ENCODE data around the gene SPRYD4.

The SPRYD4 gene

DNA sequence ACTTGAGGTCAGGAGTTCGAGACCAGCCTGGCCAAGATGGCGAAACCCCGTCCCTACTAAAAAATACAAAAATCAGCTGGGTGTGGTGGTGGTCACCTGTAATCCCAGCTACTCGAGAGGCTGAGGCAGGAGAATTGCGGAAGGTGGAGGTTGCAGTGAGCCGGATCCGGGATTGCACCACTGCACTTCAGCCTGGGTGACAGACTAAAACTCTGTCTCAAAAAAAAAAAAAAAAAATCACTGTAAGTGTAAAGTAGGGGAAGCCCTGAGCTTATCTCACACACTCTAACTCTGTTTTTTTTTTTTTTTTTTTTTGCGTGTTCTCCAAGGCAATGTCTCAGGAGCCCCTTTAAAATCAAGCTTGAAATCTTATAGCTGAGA is 52.8 kb downstream of the SPRYD4 start:
- DNase-seq (ENCODE audit: low read depth): no peak

- DNase-seq (ENCODE audit: low read depth): peak; percentile 26
Observed at GRCh38 chr12:56521590-56522371, 53.4 kb downstream of the SPRYD4 start, which contains the start of gene RBMS2. Gene RBMS2 (plus strand): TSS chr12:56521820. CDS start chr12:56522024, 204 bp downstream.

DNA sequence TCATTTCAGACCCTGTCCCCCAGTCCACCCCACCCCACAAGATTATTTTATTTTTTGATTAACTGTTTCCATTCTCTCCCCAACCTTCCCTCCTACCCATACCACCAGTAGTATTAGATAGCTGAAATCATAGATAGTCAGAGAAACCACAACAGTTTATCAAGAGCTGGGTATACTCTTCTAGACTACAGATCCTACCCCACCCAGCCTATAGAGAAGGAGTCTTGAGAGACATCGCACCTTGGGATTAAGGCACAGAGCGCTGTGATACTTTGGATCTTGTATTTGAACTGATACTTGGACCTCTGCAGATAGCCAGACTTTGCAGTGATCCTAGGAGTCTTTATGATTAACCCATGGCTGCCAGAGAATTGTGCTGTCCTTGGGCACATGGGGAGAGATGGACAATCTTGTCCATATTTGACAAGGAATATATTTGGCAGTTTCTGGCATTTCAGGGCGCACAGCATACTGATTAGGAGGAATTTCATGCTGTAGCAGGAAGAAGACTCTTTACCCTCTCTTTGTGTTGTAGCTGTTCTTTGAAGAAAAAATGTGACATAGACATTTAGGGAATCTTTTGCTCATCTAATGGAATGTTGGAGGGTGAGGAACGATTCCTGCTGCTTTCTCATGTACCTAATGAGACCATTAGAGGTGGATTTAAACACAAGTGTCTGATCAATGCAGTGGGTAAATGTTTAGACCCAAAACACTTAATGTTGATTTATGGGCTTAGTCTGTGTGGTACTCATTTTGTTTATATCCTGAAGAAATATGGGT is 54.2 kb downstream of the SPRYD4 start:
- DNase-seq (ENCODE audit: low read depth): no peak

DNA sequence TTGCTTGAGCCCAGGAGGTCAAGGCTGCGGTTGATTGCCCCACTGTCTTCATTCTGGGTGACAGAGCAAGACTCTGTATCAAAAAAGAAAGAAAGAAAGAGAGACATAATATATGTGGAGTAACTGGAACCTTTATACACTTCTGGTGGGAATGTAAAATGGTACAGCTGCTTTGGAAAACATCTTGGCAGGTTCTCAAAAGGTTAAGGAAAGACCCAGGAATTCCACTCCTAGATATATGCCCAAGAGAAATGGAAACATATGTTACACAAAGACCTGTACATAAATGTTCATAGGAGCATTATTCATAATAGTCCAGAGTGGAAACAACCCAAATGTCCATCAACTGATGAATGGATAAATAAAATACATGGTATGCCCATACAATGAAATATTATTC is 60.5 kb downstream of the SPRYD4 start:
- DNase-seq (ENCODE audit: low read depth): no peak

Measured in T follicular helper cell (primary cell).